NT2/D1 (cell line): Measurements from ENCODE around the gene NTF3.

Experiments used
- YY1 ChIP-seq: IDR thresholded peaks from 2 replicates; pipeline ENCODE4 v1.6.1; 2011; ENCODE audit not compliant: insufficient read length, insufficient read depth
- ZNF274 ChIP-seq: IDR thresholded peaks from 2 replicates; pipeline ENCODE4 v1.6.1; 2011; ENCODE audit warnings: mild to moderate bottlenecking, low read depth, low read length

DNA sequence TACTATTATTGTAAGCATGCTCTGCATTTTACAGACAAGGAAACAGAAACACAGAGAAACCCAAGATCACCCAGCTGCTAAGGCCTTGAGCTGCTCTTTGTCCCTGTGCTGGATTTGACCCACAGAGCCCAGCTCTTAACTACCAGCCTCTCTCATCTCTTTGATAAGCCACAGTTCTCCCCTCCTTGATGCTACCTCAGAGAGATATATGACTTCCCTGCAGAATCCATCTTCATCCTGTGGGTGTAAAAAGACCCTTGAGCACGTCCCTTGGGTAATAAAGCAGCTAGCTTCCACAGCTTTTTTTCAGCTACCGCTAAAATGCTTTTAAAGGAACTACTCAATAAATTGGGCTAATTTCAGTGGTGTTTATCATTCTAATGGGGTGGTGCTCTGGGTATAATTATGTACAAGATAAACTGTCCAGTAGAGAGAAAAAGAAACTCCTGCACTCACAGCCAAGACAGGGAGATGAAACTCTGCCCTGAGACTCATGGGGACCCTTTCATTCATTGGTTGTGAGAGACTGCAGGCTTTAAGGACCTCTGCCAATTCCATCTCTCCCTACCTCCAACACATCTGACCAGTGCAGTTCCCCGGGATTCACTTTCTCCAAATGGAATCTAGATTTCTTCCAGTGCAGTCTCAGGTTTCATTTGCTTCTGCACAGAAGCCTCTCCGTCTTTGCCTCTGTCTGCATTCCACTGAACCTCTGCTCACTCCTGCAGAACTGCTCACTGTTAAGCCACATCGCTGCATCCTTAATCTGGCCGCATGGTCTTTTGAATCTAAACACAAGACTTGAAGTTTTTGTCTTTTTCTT, 24.7 kb upstream of the NTF3 start:
- no peak for TF ChIP-seq YY1
- TF ChIP-seq ZNF274, result no peak
